ENCODE results near the gene ENTPD6. TPM values are rescaled to one million over a fixed set of nuclear protein-coding genes. Genes with fewer than 3 reads are reported as not detected.

The ENTPD6 gene
- polyA plus RNA-seq, 1 experiment, result 70.8 TPM

DNA sequence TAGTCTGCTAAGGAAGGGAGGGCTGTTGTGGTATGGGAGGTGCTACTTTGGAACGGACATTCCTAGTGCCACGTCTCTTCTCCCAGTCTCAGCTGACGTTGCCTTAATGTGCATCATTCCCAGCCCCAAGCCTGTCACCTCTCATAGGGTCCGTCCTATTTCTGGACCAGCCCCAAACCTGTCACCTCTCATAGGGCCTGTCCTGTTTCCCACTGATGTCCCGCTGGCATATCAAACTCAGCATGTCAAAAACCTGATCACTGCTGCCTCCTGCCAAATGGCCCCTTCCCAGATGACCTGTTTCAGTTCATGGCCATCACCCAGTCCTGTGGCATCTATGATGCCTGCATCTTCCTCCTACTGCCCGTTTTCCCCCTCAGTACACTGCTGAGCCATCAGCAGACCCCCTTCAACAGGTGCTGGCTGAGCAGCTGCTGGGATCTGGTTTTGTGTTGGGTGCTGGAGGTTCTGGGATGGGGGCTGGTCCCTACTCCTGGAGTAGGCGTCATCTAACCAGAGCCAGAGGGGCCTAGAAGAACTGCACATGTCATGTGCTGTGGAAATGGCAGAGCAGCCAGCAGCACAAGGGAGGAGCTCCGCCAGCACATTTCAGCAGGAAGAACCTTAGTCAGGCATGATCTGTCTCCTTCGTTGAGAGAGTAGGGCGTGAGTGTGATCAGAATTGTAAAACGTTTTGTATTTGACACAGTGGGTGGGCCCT is 3.3 kb downstream of the ENTPD6 start:
- DNase-seq (ENCODE audit: low read depth), result no peak
- no peaks in the 10 kb centered on the region for H3K36me3 ChIP-seq (ENCODE audit: control insufficient read depth, insufficient read depth, low read length)
- no peak overlapping the region for H3K4me3 ChIP-seq (ENCODE audit: low read depth, low read length)
- POLR2A ChIA-PET, result no interaction called here
- TF ChIP-seq, protein P1, sequence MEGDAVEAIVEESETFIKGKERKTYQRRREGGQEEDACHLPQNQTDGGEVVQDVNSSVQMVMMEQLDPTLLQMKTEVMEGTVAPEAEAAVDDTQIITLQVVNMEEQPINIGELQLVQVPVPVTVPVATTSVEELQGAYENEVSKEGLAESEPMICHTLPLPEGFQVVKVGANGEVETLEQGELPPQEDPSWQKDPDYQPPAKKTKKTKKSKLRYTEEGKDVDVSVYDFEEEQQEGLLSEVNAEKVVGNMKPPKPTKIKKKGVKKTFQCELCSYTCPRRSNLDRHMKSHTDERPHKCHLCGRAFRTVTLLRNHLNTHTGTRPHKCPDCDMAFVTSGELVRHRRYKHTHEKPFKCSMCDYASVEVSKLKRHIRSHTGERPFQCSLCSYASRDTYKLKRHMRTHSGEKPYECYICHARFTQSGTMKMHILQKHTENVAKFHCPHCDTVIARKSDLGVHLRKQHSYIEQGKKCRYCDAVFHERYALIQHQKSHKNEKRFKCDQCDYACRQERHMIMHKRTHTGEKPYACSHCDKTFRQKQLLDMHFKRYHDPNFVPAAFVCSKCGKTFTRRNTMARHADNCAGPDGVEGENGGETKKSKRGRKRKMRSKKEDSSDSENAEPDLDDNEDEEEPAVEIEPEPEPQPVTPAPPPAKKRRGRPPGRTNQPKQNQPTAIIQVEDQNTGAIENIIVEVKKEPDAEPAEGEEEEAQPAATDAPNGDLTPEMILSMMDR (IDR thresholded peaks at IDR 0.05; ENCODE audit: insufficient read depth, low read depth, low read length), result no peak
- no peaks in the 10 kb centered on the region for H3K27me3 ChIP-seq (ENCODE audit: control insufficient read depth, insufficient read depth, low read length)
- CTCF ChIA-PET, result no interaction called here

DNA sequence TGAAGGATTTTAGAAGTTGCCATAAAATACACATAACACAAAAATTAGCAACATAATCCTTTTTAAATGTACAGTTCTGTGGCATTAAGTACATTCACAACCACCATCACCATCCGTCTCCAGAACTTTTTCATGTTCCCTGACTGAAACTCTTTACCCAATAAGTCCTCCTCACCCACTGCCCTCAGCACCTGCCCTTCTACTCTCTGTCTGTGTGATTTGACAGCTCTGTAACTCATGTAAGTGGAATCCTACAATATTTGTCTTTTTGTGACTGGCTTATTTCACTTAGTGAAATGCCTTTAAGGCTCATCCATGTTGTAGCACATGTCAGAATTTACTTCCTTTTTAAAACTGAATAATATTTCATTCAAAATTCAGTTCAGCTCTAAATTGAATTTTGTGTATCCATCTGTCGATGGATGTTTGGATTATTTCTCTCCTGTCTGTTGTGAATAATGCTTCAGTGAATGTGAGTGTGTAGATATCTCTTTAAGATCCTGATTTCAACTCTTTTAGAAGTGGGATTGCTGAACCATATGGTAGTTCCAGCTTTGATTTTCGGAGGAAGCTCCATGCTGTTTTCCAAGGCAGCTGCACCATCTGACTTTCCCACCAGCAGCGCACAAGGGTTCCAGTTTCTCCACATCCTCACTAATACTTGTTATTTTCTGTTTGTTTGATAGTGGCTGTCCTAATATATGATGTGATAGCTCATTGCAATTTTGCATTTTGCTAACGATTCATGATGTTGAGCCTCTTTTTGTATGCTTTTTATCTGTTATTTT is 4.2 kb downstream of the ENTPD6 start:
- POLR2A ChIA-PET, result no interaction called here
- H3K4me3 ChIP-seq (ENCODE audit: low read depth, low read length), result no peak overlapping the region

DNA sequence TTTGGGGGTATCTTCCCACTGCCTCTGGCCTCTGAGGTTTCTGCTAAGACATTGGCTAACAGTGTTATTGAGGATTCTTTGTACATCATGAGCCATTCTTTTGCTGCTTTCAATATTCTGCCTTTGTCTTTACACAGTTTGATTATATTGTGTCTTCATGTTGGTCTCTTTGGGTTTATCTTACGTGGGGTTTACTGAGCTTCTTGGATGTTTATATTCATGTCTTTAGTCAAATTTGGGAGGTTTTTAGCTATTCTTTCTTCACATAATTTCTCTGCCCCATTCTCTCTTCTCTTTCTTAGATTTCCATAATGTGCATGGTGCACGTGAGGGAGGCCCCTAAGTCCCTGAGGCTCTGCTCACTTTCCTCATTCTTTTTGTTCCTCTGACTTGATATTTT is 7.6 kb downstream of the ENTPD6 start:
- TF ChIP-seq, protein P1 (IDR thresholded peaks at IDR 0.05; ENCODE audit: insufficient read depth, low read depth, low read length), result no peak
- ChIA-PET POLR2A (no interaction called here), CTCF (interaction anchor here (0.8 to 1.3 kb wide), 4 partner anchors 8 to 208 kb away, joined by 3 to 4 read pairs (median 3); partner anchors contain the start of gene ENTPD6)
- DNase-seq (ENCODE audit: low read depth), result no peak
- Histone ChIP-seq H3K4me3 (ENCODE audit: low read depth, low read length) (no peak overlapping the region), H3K27me3 (ENCODE audit: control insufficient read depth, insufficient read depth, low read length) (no peaks in the 10 kb centered on the region), H3K36me3 (ENCODE audit: control insufficient read depth, insufficient read depth, low read length) (no peaks in the 10 kb centered on the region; the same call in 1 of the 2 replicates)

More for the DNA sequence above, 4.2 kb downstream of the ENTPD6 start:
- Histone ChIP-seq H3K36me3 (ENCODE audit: control insufficient read depth, insufficient read depth, low read length) (no peaks in the 10 kb centered on the region), H3K27me3 (ENCODE audit: control insufficient read depth, insufficient read depth, low read length) (no peaks in the 10 kb centered on the region)
- CTCF ChIA-PET, result no interaction called here
- no peak for DNase-seq (ENCODE audit: low read depth)
- TF ChIP-seq, protein P1 (IDR thresholded peaks at IDR 0.05; ENCODE audit: insufficient read depth, low read depth, low read length), result no peak

DNA sequence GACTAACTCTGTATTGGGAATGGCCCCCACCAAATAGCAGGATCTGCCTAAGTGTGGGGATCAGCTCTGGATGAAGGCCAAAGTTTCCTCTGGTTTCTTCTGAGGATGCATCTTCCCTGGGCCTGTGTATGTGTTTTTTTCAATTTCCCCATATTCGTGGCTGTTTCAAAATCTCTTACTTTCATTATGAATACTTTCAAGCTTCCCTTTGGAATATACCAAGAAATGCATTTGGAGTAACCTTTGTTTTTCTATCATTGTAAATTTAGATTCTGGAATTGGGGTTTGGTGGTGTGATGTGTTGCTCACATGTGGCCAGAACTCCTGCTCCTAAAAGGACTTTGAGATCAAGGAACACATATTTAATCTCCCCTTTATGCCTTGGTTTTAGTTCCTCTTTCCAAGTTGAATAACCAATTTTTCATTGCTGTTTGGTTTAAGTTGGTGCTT is 8.4 kb downstream of the ENTPD6 start:
- Histone ChIP-seq H3K4me3 (ENCODE audit: low read depth, low read length) (no peak overlapping the region), H3K36me3 (ENCODE audit: control insufficient read depth, insufficient read depth, low read length) (no peaks in the 10 kb centered on the region; the same call in 1 of the 2 replicates), H3K27me3 (ENCODE audit: control insufficient read depth, insufficient read depth, low read length) (no peaks in the 10 kb centered on the region)
- no peak for DNase-seq (ENCODE audit: low read depth)
- POLR2A ChIA-PET, result no interaction called here
- CTCF ChIA-PET, result interaction anchor here (1.0 to 1.3 kb wide), 3 partner anchors 9 to 208 kb away, joined by 3 to 4 read pairs (median 3); partner anchors contain the start of gene ENTPD6
- TF ChIP-seq, protein P1 (IDR thresholded peaks at IDR 0.05; ENCODE audit: insufficient read depth, low read depth, low read length), result no peak
